Trophoblast cell (in vitro differentiated cells and primary cell): Measurements from ENCODE around the gene EML6.
"Not testable (repeated sequence)": the region's sequence is repeated elsewhere in the genome, so short reads cannot be mapped to it uniquely, and the experiment has no call there.

Source experiments
- DNase-seq, 2 donors: peaks; one replicate each; pipeline ENCODE4 v3.0.0-alpha.2; 2016
- H2AFZ ChIP-seq: 2 replicates; pipeline ENCODE4 v1.6.1; 2013; ENCODE audit warnings: low read length, moderate library complexity, mild to moderate bottlenecking; ENCODE audit not compliant: insufficient read depth, poor library complexity
- H2AK5ac ChIP-seq: 2 replicates; pipeline ENCODE4 v1.6.1; 2013; ENCODE audit warnings: mild to moderate bottlenecking, low read length
- H2BK120ac ChIP-seq: 2 replicates; pipeline ENCODE4 v1.6.1; 2013; ENCODE audit warnings: low read length, mild to moderate bottlenecking, moderate library complexity; ENCODE audit not compliant: insufficient read depth, poor library complexity
- H2BK12ac ChIP-seq: 2 replicates; pipeline ENCODE4 v1.6.1; 2013; ENCODE audit warnings: mild to moderate bottlenecking, low read length, moderate library complexity
- H2BK5ac ChIP-seq: 2 replicates; pipeline ENCODE4 v1.6.1; 2013; ENCODE audit warnings: low read length, low read depth, moderate library complexity, mild to moderate bottlenecking; ENCODE audit not compliant: poor library complexity
- H3K14ac ChIP-seq: 2 replicates; pipeline ENCODE4 v1.6.1; 2013; ENCODE audit warnings: mild to moderate bottlenecking, low read length
- H3K18ac ChIP-seq: 2 replicates; pipeline ENCODE4 v1.6.1; 2013; ENCODE audit warnings: mild to moderate bottlenecking, low read length
- H3K23ac ChIP-seq: 2 replicates; pipeline ENCODE4 v1.6.1; 2013; ENCODE audit warnings: low read length
- H3K27ac ChIP-seq: 2 replicates; pipeline ENCODE4 v1.5.1; 2013; ENCODE audit warnings: low read depth, mild to moderate bottlenecking, inconsistent platforms, low read length, moderate library complexity
- H3K27me3 ChIP-seq: 2 replicates; pipeline ENCODE4 v1.6.1; 2013; ENCODE audit warnings: inconsistent platforms, mild to moderate bottlenecking, low read length, moderate library complexity; ENCODE audit not compliant: insufficient read depth
- H3K36me3 ChIP-seq, 2 experiments: 1 replicate in 1 of 2; 2 replicates in 1 of 2; pipeline ENCODE4 v1.6.1; 2013; ENCODE audit warnings: low read length in 2 of 2, mild to moderate bottlenecking in 2 of 2, moderate library complexity in 1 of 2; ENCODE audit not compliant: insufficient read depth in 2 of 2, control insufficient read depth in 1 of 2
- H3K4ac ChIP-seq: 2 replicates; pipeline ENCODE4 v1.6.1; 2013; ENCODE audit warnings: low read depth, mild to moderate bottlenecking, low read length, moderate library complexity
- H3K4me1 ChIP-seq, 2 experiments: 1 replicate in 1 of 2; 2 replicates in 1 of 2; pipeline ENCODE4 v1.6.1; 2013; ENCODE audit warnings: low read length in 2 of 2, mild to moderate bottlenecking in 2 of 2, moderate library complexity in 1 of 2; ENCODE audit not compliant: insufficient read depth in 2 of 2, control insufficient read depth in 1 of 2
- H3K4me2 ChIP-seq: 2 replicates; pipeline ENCODE4 v1.6.1; 2013; ENCODE audit warnings: inconsistent platforms, mild to moderate bottlenecking, low read length, moderate library complexity
- H3K4me3 ChIP-seq: 2 replicates; pipeline ENCODE4 v1.5.1; 2013; ENCODE audit warnings: mild to moderate bottlenecking, low read depth, low read length, inconsistent platforms
- H3K79me1 ChIP-seq: one replicate; pipeline ENCODE4 v1.6.1; 2013; ENCODE audit warnings: low read length
- H3K79me2 ChIP-seq: 2 replicates; pipeline ENCODE4 v1.6.1; 2013; ENCODE audit warnings: low read length, mild to moderate bottlenecking; ENCODE audit not compliant: control insufficient read depth, insufficient read depth, poor library complexity
- H3K9ac ChIP-seq: 2 replicates; pipeline ENCODE4 v1.6.1; 2013; ENCODE audit warnings: mild to moderate bottlenecking, low read length
- H3K9me3 ChIP-seq: 2 replicates; pipeline ENCODE4 v1.6.1; 2013; ENCODE audit warnings: low read depth, mild to moderate bottlenecking, control low read depth, inconsistent platforms, low read length; ENCODE audit not compliant: insufficient read depth
- H4K12ac ChIP-seq: 2 replicates; pipeline ENCODE4 v1.6.1; 2013; ENCODE audit warnings: low read depth, mild to moderate bottlenecking, low read length, moderate library complexity
- H4K8ac ChIP-seq: 2 replicates; pipeline ENCODE4 v1.6.1; 2013; ENCODE audit warnings: low read depth, mild to moderate bottlenecking, low read length, moderate library complexity
- H4K91ac ChIP-seq: one replicate; pipeline ENCODE4 v1.6.1; 2013; ENCODE audit warnings: low read depth, mild to moderate bottlenecking, low read length, moderate library complexity
- WGBS: extraction: QIAGEN DNeasy Blood & Tissue Kit; methylation state at CpG from one replicate; pipeline ENCODE4 v1.1.7; 2013; ENCODE audit warnings: missing lambda C conversion rate; ENCODE audit not compliant: insufficient read length, insufficient coverage; ENCODE audit errors: extremely low coverage; 5-methylcytosine and 5-hydroxymethylcytosine counted together

Gene EML6

DNA sequence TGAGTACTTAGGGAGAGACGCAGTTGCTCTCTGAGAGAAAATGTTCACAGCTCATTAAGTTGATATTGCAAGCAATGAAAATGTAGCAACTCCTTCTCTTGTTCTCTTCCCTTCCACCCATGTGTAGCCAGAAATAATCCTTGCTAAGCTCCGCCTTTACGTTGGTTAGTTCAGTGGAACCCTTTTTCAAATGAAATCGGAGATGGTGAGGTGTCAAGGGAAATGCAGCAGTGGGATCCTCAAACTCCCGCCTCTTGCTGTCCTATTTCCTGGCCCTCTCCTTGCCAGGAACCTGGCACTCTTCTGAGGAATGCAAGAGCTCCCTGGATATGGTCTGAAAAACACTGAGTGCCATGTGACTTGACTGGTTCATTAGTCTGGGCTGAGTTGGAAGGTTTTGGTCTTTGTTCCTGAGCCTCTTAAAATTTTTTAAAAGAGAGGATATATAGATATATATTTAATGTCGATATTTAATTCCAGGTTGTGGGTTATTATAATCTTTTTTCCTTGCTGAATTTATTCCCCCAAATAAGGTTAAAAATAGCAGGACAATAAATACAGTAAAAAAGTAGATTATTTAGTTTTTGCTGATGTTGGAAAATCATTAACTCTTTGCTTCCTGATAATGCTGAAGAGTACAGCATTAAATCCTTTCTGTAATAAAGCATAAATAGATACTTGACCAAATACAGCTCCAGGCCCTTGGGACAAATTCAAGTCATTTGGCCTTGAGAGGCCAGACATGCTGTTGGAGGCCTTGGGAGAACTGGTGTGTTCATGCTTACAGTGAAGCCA is 116.2 kb downstream of the EML6 start:
- H2BK12ac ChIP-seq, result no peak overlapping the region
- no peak overlapping the region for H2BK5ac ChIP-seq
- no peak overlapping the region for H3K27ac ChIP-seq
- H2BK120ac ChIP-seq, result no peak overlapping the region
- H3K9me3 ChIP-seq, result no peaks in the 10 kb centered on the region
- WGBS, result no CpG with 5 or more reads among the region's 6 CpGs
- no peaks in the 10 kb centered on the region for H3K4me1 ChIP-seq
- H4K8ac ChIP-seq, result no peak overlapping the region
- no peak overlapping the region for H2AFZ ChIP-seq
- no peak overlapping the region for H3K14ac ChIP-seq
- no peak overlapping the region for H3K18ac ChIP-seq
- no peak overlapping the region for H3K23ac ChIP-seq
- H3K27me3 ChIP-seq, result no peaks in the 10 kb centered on the region
- H3K4me3 ChIP-seq, result no peak overlapping the region
- H3K79me1 ChIP-seq, result no peaks in the 10 kb centered on the region
- no peak overlapping the region for H2AK5ac ChIP-seq
- no peak overlapping the region for H3K9ac ChIP-seq
- no peak overlapping the region for H4K91ac ChIP-seq
- no peak overlapping the region for H3K4me2 ChIP-seq
- no peaks in the 10 kb centered on the region for H3K79me2 ChIP-seq
- no peaks in the 10 kb centered on the region for H3K36me3 ChIP-seq
- no peak overlapping the region for H4K12ac ChIP-seq
- H3K4ac ChIP-seq, result no peak overlapping the region
- DNase-seq, result no peak

DNA sequence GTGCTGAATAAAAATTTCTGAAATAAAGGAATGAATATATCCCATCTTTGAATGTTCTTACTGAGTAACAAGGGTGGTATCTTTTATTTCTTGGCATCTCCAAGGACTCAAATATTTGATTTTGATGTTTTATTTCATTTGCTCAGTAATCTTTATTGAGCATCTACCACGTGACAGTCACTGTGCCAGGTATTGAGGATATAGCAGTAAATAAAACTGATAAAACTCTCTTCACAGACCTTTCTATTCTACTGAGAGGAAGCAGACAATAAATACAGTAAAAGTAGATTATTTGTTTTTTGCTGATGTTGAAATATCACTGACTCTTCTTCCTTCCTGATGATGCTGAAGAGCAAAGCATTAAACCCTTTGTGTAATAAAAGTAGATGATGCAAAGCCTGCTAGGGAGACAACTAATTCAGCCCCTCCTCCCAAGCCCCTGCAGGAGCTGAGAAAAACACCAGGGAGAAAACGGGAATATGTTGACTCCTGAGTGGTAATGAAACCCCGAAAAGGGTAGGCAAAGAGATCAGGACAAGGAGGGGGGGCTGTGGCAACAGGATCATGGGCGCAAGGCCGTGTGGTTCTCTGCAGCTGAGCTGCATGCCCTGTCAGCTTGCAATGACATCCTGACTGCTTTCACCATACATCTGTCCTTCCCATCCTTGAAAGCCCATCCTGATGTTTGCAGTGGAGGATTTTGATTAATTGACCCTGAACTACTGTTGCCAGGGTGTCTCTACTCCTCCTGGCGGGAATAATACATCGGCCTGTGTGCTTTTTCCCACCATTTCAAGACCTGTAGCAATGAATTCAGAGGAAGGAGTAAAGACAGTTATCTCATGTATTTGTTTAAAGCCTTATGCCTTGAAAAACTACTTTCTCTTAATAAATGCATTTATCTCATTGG is 117.4 kb downstream of the EML6 start:
- no peak overlapping the region for H3K4me3 ChIP-seq
- H2AK5ac ChIP-seq, result no peak overlapping the region
- no peaks in the 10 kb centered on the region for H3K9me3 ChIP-seq
- no peaks in the 10 kb centered on the region for H3K27me3 ChIP-seq
- no peak for DNase-seq
- H3K4me2 ChIP-seq, result no peak overlapping the region
- H4K12ac ChIP-seq, result no peak overlapping the region
- no peak overlapping the region for H2BK12ac ChIP-seq
- H3K79me2 ChIP-seq, result no peaks in the 10 kb centered on the region
- H3K4ac ChIP-seq, result no peak overlapping the region
- H3K9ac ChIP-seq, result no peak overlapping the region
- H3K18ac ChIP-seq, result no peak overlapping the region
- H2BK120ac ChIP-seq, result no peak overlapping the region
- H3K27ac ChIP-seq, result no peak overlapping the region
- H2BK5ac ChIP-seq, result no peak overlapping the region
- no CpG with 5 or more reads among the region's 7 CpGs for WGBS
- H4K91ac ChIP-seq, result no peak overlapping the region
- no peaks in the 10 kb centered on the region for H3K79me1 ChIP-seq
- no peak overlapping the region for H3K14ac ChIP-seq
- H3K4me1 ChIP-seq, result no peaks in the 10 kb centered on the region
- no peak overlapping the region for H4K8ac ChIP-seq
- H2AFZ ChIP-seq, result no peak overlapping the region
- no peaks in the 10 kb centered on the region for H3K36me3 ChIP-seq
- H3K23ac ChIP-seq, result no peak overlapping the region

DNA sequence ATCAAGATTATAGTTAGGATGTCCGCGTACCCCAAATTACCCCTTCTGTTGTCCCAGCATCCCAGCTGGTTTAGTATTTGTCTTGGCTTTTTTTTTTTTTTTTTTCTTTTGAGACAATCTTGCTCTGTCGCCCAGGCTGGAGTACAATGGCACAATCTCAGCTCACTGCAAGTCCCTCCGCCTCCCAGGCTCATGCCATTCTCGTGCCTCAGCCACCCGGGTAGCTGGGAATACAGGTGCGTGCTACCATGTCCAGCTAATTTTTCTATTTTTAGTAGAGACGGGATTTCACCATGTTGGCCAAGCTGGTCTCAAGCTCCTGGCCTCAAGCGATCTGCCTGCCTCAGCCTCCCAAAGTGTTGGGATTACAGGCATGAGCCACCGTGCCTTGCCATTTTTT is 118.0 kb downstream of the EML6 start:
- H3K9me3 ChIP-seq, H3K9ac ChIP-seq, H3K27me3 ChIP-seq, H2BK12ac ChIP-seq, H3K4me3 ChIP-seq, H3K4ac ChIP-seq, H3K14ac ChIP-seq, H2BK120ac ChIP-seq, H2BK5ac ChIP-seq, H3K4me1 ChIP-seq, H3K4me2 ChIP-seq, H3K79me1 ChIP-seq, H4K8ac ChIP-seq, H3K36me3 ChIP-seq, H4K91ac ChIP-seq, H3K27ac ChIP-seq, H2AK5ac ChIP-seq, H3K18ac ChIP-seq, H4K12ac ChIP-seq, H3K23ac ChIP-seq, H2AFZ ChIP-seq, H3K79me2 ChIP-seq: not testable (repeated sequence)
- WGBS, result no CpG with 5 or more reads among the region's 10 CpGs
- peak; percentile 30 to 70 for DNase-seq

DNA sequence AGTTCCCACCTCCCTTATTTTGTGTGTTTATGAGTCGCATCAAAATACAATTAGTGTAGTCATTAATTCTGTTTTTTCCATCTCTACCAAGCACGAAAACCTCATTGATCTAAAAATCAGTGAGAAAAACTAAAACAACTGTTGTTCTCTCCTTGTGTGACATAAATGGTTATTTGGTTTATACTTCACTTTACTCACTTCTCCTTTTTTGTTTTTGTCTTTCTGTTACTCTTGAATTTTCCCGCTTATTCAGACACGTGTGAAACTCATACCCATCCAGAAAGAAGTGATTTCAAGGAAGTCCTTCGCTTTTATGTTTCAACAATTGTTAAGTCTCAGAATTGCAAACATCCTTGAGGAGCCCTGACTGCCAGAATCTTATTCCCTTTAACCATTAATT is 121.6 kb downstream of the EML6 start:
- no peak overlapping the region for H3K23ac ChIP-seq
- no peak overlapping the region for H4K8ac ChIP-seq
- H3K27me3 ChIP-seq, result no peaks in the 10 kb centered on the region
- no peak overlapping the region for H2BK5ac ChIP-seq
- no peak overlapping the region for H4K12ac ChIP-seq
- H3K9ac ChIP-seq, result no peak overlapping the region
- no peak for DNase-seq
- no peak overlapping the region for H2BK12ac ChIP-seq
- H2AFZ ChIP-seq, result no peak overlapping the region
- no peaks in the 10 kb centered on the region for H3K4me1 ChIP-seq
- no peak overlapping the region for H3K14ac ChIP-seq
- no peak overlapping the region for H3K18ac ChIP-seq
- no peak overlapping the region for H3K4me2 ChIP-seq
- no peak overlapping the region for H3K4me3 ChIP-seq
- no peak overlapping the region for H2BK120ac ChIP-seq
- H3K36me3 ChIP-seq, result no peaks in the 10 kb centered on the region
- no peak overlapping the region for H4K91ac ChIP-seq
- H2AK5ac ChIP-seq, result no peak overlapping the region
- H3K4ac ChIP-seq, result no peak overlapping the region
- no CpG with 5 or more reads among the region's 5 CpGs for WGBS
- H3K79me2 ChIP-seq, result no peaks in the 10 kb centered on the region
- no peaks in the 10 kb centered on the region for H3K79me1 ChIP-seq
- no peak overlapping the region for H3K27ac ChIP-seq
- H3K9me3 ChIP-seq, result no peaks in the 10 kb centered on the region
